Activated T-cell treated with anti-CD3 and anti-CD28 coated beads, Interleukin-2, amount 50 U/mL, for 48 hours (primary cell): ENCODE results near the gene TNNT2.

Experiments used
- DNase-seq, 2 experiments: peaks; one replicate each; pipeline ENCODE4 v3.0.0-alpha.2; 2020

TNNT2 gene

DNA sequence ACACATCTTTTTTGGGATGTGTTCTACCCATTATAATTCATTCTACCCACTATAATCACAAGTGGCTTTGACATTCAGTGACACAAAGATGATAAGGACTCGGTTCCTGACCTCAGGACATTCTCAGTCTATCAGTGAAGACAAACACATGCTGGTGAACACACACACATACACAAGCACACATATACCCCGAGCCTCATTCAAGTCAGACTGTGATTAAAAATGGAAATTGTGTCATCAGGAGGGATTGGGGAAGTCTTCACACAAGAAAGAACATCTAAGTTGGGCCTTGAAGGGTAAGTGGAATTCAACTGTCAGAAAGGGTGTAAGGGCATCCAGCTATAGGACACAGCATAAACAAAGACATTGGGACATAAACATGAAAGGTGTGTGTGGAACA, 24.2 kb upstream of the TNNT2 start:
- no peak for DNase-seq

- no peak for DNase-seq
Observed at GRCh38 chr1:201400852-201401230, 23.4 kb upstream of the TNNT2 start.

- no peak for DNase-seq
Observed at GRCh38 chr1:201400212-201400851, 22.9 kb upstream of the TNNT2 start.

- DNase-seq = no peak
Observed at GRCh38 chr1:201399352-201400126, 22.1 kb upstream of the TNNT2 start.

- DNase-seq = no peak
Observed at GRCh38 chr1:201399018-201399351, 21.5 kb upstream of the TNNT2 start, which contains the start of gene LAD1. TSS of gene LAD1 (minus strand) at chr1:201399324. CDS start at chr1:201399306, 18 bp downstream.

GRCh38 chr1:201397675-201398074, 20.2 kb upstream of the TNNT2 start:
- no peak for DNase-seq

GRCh38 chr1:201396861-201397464, 19.5 kb upstream of the TNNT2 start:
- DNase-seq = no peak

GRCh38 chr1:201395936-201396335, 18.5 kb upstream of the TNNT2 start:
- no peak for DNase-seq

- DNase-seq = no peak
Observed at GRCh38 chr1:201394591-201394990, 17.1 kb upstream of the TNNT2 start.

DNA sequence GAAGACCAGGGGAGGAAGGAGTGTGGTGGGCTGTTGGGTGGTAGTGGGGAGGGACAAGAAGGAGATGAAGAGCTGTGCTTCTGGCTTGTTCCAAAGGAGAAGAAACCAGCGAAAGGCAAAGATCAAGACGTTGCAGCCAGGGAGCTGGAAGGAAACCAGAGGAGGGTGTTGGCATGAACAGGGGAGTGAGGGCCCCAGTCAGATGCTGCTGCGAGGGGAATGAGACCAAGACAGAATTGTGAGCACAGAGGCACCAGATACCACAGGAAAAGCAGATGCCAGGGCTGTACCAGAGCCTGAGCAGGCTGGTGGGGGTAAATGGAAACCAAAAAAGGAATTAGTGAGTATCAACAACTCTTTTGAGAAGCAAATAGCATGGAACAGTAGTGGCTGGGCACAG, 15.6 kb upstream of the TNNT2 start:
- no peak for DNase-seq

GRCh38 chr1:201391651-201392511, 14.4 kb upstream of the TNNT2 start:
- no peak for DNase-seq

- no peak for DNase-seq
Observed at GRCh38 chr1:201391225-201391624, 13.7 kb upstream of the TNNT2 start.

DNA sequence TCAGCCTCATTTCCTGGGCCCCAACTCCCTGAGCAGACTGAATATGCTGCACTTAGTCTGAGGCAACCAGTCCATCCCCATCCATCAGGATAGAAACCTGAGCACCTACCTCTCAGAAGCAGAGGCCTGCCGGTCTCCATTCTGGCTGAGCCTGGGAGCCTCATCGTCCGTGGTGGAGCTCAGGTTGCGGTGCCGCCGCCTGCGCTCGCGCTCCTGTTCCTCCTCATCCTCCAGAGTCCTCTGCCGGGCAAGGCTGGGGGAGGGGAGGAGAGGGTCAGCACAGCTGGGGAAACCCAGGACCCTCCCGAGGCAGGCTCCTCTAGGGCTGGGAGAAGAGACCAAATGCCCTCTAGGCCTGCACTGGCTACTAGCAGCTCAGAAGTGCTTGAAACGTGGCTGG, 11.6 kb upstream of the TNNT2 start:
- no peak for DNase-seq

GRCh38 chr1:201386208-201386607, 8.7 kb upstream of the TNNT2 start:
- DNase-seq = no peak

DNA sequence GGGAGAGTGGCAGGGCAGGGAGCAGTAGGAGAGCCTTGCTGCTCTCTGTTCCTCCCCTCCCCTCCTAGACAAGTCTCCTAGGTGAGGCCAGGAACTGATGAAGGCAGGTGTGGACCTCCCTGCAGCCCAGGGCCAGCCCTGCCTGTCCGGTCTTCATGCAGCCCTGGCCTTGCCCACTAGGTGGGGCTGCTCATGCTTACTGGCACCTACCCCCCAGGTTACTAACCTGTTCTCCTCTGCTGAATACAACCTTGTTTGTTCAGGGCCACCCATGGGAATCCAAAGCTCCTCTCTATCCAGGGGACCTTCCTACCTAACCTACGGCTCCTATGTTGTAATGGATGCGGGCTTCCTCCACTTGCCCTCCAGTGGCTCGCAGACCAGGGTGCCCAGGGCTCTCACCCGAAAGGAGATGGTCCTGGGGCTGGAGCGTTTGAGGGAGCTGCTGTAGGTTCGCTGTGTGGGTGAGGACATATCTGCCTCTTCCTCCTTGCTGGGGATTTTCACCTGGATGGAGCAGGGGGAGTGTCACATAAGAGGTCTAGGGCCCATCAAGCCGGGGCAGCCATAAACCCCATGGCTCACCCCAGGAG, 7.9 kb upstream of the TNNT2 start:
- peak; percentile 63 to 72 for DNase-seq

DNA sequence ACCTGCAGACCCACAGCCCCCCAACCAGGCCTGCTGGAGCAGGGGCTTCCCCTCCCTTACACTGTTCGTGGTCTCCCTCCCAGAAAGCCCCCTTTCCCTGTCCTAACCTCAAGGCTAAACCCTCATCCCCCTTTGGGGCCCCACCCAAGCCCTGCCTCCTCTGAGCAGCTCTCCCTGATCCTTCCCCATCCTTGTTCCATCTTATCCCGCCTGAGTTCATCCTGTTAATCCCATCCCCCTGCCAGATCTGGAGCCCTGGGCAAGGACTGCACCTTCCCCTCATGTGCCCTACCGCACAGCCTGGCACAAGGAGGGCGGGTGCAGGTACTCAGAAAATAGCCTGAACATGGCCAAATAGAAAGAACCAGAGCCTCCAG, 6.9 kb upstream of the TNNT2 start:
- no peak for DNase-seq

GRCh38 chr1:201383647-201384405, 6.3 kb upstream of the TNNT2 start:
- DNase-seq = no peak

DNA sequence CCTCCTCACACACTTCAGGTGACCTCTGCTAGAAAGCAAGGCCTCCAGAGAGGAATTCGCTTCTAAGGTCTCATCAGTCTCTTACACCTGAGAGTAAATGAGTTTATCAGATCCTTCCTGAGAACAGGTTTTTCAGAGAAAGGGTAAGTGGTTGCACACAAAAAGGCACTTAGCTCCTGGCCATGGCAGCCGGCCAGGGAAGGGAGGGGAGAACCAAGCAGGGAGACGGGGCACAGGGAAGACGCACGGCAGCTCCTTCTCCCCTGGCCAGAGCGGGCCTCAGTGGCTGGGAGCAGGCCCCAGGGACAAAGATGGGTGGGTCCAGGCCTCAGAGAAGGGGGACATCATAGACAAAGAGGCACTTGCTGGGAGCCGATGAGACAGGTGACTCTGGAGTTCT, 3.6 kb upstream of the TNNT2 start:
- no peak for DNase-seq

DNA sequence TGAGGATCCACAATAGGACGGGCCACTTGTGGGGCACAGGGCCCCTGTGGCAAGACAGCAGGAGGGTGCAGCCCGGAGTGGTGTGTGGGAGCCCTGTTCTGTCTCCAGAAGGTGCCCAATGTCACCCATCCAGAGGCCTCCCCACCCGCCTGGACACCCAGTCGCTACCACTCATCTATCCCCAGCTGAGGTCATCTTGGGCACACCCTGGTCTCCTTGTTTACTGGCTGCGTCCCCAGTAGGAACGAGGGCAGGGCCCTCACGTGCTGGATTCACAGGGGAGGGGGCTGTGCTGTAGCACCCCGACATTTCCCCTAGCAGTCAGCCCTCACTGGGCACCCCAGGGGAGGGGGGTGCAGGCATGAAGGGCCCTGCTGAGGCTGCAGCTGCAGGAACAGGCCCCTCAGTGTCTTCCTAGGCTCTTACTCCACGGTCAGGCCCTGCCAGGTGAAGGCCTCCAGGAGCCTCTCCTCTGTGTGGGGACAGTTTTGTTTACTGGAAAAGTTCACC, 2.3 kb upstream of the TNNT2 start:
- no peak for DNase-seq

GRCh38 chr1:201378804-201379203, 1.3 kb upstream of the TNNT2 start:
- DNase-seq = no peak

DNA sequence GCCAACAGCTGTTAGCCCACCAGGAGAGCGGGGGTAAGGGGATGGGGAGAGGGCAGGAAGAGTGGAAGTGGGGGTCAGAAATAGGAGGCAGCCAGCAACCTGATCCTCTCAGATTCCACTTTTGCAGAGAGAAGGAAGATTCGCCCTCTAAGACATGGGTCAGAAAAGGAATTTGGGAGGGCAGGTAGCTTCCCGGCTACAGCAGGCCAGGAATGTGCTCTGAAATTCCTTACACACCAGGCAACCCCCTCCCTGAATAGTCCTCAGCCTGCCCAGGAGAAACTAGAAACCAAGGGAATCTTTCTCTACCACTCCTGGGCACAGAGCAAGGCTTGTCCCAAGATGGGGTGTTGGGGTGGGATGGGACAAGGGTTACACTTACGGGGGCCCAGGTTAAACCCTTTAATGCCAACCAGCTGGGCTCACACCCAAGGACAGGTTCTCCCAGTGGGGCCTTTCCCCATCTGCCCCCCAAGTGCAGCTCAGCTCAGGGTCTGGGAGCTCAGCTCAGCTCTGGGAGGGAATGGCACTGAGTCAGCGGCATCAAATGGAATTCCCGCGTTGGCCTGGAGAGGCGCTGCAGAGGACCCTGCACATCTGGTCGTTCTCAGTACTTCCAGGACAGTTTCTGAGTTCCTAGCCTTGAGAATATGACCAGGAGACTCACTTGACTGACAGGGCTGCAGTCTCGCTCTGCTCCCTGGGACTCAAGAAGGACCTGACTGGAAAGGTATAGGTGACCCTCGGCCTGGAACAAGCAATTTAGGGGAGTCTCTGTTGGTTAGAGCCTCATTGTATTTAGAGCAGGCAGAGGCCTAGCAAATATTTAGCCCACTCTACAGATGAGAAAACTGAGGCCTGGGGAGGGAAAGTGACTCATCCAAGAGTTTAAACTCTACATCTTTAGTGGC, 761 bp downstream of the TNNT2 start:
- DNase-seq = peak; percentile 29 to 41
